Bronchial epithelial cell (primary cell): ENCODE results near the gene TIAL1. TPM values are rescaled to one million over a fixed set of nuclear protein-coding genes. Genes with fewer than 3 reads are reported as not detected.

ENCODE experiments used
- DNase-seq: peaks from one replicate; pipeline ENCODE4 v3.0.0-alpha.2; 2010; ENCODE audit warnings: low read depth
- FAIRE-seq: peaks from 2 replicates; lab custom pipeline; 2011; peaks lifted over from hg19 to GRCh38; lab: Jason Lieb, UNC
- H3K27me3 ChIP-seq: 2 replicates; pipeline ENCODE4 v1.5.1; 2011; ENCODE audit warnings: low read length; ENCODE audit not compliant: control insufficient read depth, insufficient read depth
- H3K36me3 ChIP-seq: 2 replicates; pipeline ENCODE4 v1.5.1; 2011; ENCODE audit warnings: low read length; ENCODE audit not compliant: control insufficient read depth, insufficient read depth
- H3K4me3 ChIP-seq: 2 replicates; pipeline ENCODE4 v1.5.1; 2011; ENCODE audit warnings: mild to moderate bottlenecking, low read depth, low read length, control low read depth
- CTCF ChIP-seq: IDR thresholded peaks from 2 replicates; pipeline ENCODE4 v1.5.1; 2011; ENCODE audit warnings: mild to moderate bottlenecking, moderate library complexity, low read length, control low read depth, inconsistent platforms; ENCODE audit not compliant: insufficient read depth, severe bottlenecking
- total RNA-seq: library from RNA; depleted of rRNA; stranded (reverse); fragments of >200 nt; gene quantifications from 2 replicates; pipeline ENCODE4 v1.2.1, GENCODE V29; 2014

Gene TIAL1
- total RNA-seq, 1 donor from 2014 or later, result 28.4 TPM

GRCh38 chr10:119640875-119641526, 44.2 kb upstream of the TIAL1 start:
- Histone ChIP-seq H3K4me3 (no peak overlapping the region), H3K27me3 (no peaks in the 10 kb centered on the region), H3K36me3 (no peaks in the 10 kb centered on the region)
- DNase-seq (no peak), FAIRE-seq (no peak)
- no peak for TF ChIP-seq CTCF

GRCh38 chr10:119640384-119640783, 43.6 kb upstream of the TIAL1 start:
- Histone ChIP-seq H3K4me3 (no peak overlapping the region), H3K27me3 (no peaks in the 10 kb centered on the region), H3K36me3 (no peaks in the 10 kb centered on the region)
- TF ChIP-seq CTCF, result no peak
- no peak for FAIRE-seq
- DNase-seq, result no peak

DNA sequence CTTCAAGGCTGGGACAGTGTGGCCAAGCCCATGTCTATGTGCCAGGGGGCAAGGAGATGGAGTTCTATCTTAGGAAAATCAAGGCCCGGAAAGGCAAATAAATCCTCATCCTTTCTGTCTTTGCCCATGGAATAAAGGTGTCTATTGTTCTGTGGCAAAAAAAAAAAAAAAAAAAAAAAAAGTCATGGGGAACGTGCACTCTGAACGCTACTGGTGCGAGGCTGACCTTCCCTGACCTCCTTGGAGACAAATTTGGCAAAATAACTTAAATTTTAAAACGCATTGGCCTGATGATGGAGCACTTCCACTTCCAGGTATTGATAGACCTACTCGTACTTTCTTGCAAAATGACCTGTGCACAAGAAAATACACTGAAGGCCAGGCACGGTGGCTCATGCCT, 42.2 kb upstream of the TIAL1 start:
- TF ChIP-seq CTCF, result no peak
- H3K27me3 ChIP-seq, result no peaks in the 10 kb centered on the region
- FAIRE-seq, result no peak
- no peaks in the 10 kb centered on the region for H3K36me3 ChIP-seq
- no peak for DNase-seq
- no peak overlapping the region for H3K4me3 ChIP-seq

DNA sequence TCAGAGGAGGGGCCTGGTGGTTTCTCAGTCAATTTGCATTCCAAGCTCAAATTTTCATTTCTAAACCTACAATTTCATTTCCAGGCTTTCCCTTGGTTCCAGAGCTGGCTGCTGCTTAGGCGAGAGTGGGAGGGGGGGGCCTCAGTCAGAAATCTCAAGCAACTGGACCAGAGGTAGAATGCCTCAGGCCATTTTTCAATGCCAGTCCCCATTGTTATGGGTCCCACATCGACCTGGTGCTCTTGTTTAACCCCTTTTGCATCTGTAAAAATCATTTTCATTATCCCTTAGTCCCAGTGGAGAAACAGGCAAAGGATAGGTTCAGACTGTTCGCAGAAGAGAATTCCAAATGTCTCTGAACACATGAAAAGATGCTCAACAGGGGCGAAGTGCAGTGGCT, 40.9 kb upstream of the TIAL1 start:
- Histone ChIP-seq H3K27me3 (no peaks in the 10 kb centered on the region), H3K36me3 (no peaks in the 10 kb centered on the region), H3K4me3 (no peak overlapping the region)
- TF ChIP-seq CTCF, result no peak
- DNase-seq (no peak), FAIRE-seq (no peak)

- DNase-seq (no peak), FAIRE-seq (no peak)
- no peaks in the 10 kb centered on the region for H3K27me3 ChIP-seq
- H3K4me3 ChIP-seq, result no peak overlapping the region
- H3K36me3 ChIP-seq, result no peaks in the 10 kb centered on the region
- TF ChIP-seq CTCF, result no peak
Observed at GRCh38 chr10:119634219-119634544, 37.4 kb upstream of the TIAL1 start.
